ENCODE data around the gene MGAT4A. TPM values are rescaled to one million over a fixed set of nuclear protein-coding genes. Genes with fewer than 3 reads are reported as not detected.

The MGAT4A gene
- total and polyA plus RNA-seq, 9 of the 15 experiments (the other 6 are each of a cell fraction or from before 2014, with no cell fraction given) = 0.03 to 0.53 (median 0.18) TPM; not detected in 2

Other genes with a start within 250 kb of the MGAT4A start
- gene COA5, start 122.6 kb downstream of the MGAT4A start, total RNA-seq (2014; rRNA removed) = 41.6 and 43.3 TPM in 2 replicates
- 41.7 and 43.4 TPM in 2 replicates for gene COA5, start 122.6 kb downstream of the MGAT4A start, total RNA-seq (2014; rRNA removed; fragmentation: Illumina TruSeq; extraction: Trizol)
- 27.6 and 30.2 TPM in 2 replicates for gene COA5, start 122.6 kb downstream of the MGAT4A start, total RNA-seq (2015; rRNA removed; fragmentation: Illumina TruSeq; extraction: Trizol)
- 33.4 and 33.9 TPM in 2 replicates for gene COA5, start 122.6 kb downstream of the MGAT4A start, total RNA-seq (2021)
- 50.7 and 54.7 TPM in 2 replicates for gene COA5, start 122.6 kb downstream of the MGAT4A start, polyA plus RNA-seq (2011; rRNA removed)
- 27.2 and 27.6 TPM in 2 replicates for gene COA5, start 122.6 kb downstream of the MGAT4A start, polyA plus RNA-seq (2014; fragmentation: Illumina TruSeq; extraction: Trizol)
- gene COA5, start 122.6 kb downstream of the MGAT4A start, polyA plus RNA-seq (2014; fragmentation: Nextera tagmentation; extraction: Ambion mirVana) = 10 to 100 TPM; 17.9 to 23.6 TPM
- gene COA5, start 122.6 kb downstream of the MGAT4A start, polyA plus RNA-seq (2014; rRNA removed) = 60.4 and 77.6 TPM in 2 replicates
- gene UNC50, start 122.5 kb downstream of the MGAT4A start, total RNA-seq (2014; rRNA removed) = 30.0 and 30.4 TPM in 2 replicates
- 32.5 and 37.9 TPM in 2 replicates for gene UNC50, start 122.5 kb downstream of the MGAT4A start, total RNA-seq (2014; rRNA removed; fragmentation: Illumina TruSeq; extraction: Trizol)
- gene UNC50, start 122.5 kb downstream of the MGAT4A start, total RNA-seq (2015; rRNA removed; fragmentation: Illumina TruSeq; extraction: Trizol) = 37.6 and 38.2 TPM in 2 replicates
- 31.2 and 31.9 TPM in 2 replicates for gene UNC50, start 122.5 kb downstream of the MGAT4A start, total RNA-seq (2021)
- gene UNC50, start 122.5 kb downstream of the MGAT4A start, polyA plus RNA-seq (2011; rRNA removed) = 39.2 and 52.9 TPM in 2 replicates
- gene UNC50, start 122.5 kb downstream of the MGAT4A start, polyA plus RNA-seq (2014; fragmentation: Illumina TruSeq; extraction: Trizol) = 35.9 and 37.9 TPM in 2 replicates
- gene UNC50, start 122.5 kb downstream of the MGAT4A start, polyA plus RNA-seq (2014; fragmentation: Nextera tagmentation; extraction: Ambion mirVana) = 10 to 100 TPM; 36.6 to 37.9 TPM
- gene UNC50, start 122.5 kb downstream of the MGAT4A start, polyA plus RNA-seq (2014; rRNA removed) = 35.3 and 43.4 TPM in 2 replicates
- gene CRACDL, start 205.1 kb upstream of the MGAT4A start, total RNA-seq (2014; rRNA removed) = not detected in 2 replicates
- not detected in 2 replicates for gene CRACDL, start 205.1 kb upstream of the MGAT4A start, total RNA-seq (2014; rRNA removed; fragmentation: Illumina TruSeq; extraction: Trizol)
- not detected in 2 replicates for gene CRACDL, start 205.1 kb upstream of the MGAT4A start, total RNA-seq (2015; rRNA removed; fragmentation: Illumina TruSeq; extraction: Trizol)
- not detected in 2 replicates for gene CRACDL, start 205.1 kb upstream of the MGAT4A start, total RNA-seq (2021)
- gene CRACDL, start 205.1 kb upstream of the MGAT4A start, polyA plus RNA-seq (2011; rRNA removed) = not detected in 2 replicates
- not detected in 2 replicates for gene CRACDL, start 205.1 kb upstream of the MGAT4A start, polyA plus RNA-seq (2014; fragmentation: Illumina TruSeq; extraction: Trizol)
- not detected for gene CRACDL, start 205.1 kb upstream of the MGAT4A start, polyA plus RNA-seq (2014; fragmentation: Nextera tagmentation; extraction: Ambion mirVana)
- not detected in 2 replicates for gene CRACDL, start 205.1 kb upstream of the MGAT4A start, polyA plus RNA-seq (2014; rRNA removed)

Measured in K562 (cell line).